Fibroblast of lung (primary cell): ENCODE measurements around the gene KLHL41.

Experiments used
- EZH2 ChIP-seq: IDR thresholded peaks from 2 replicates; pipeline ENCODE4 v1.5.1; 2012; ENCODE audit warnings: low read length, control low read depth, mild to moderate bottlenecking; ENCODE audit errors: missing control alignments
- TF ChIP-seq, protein P1 (sequence below), 2 donors: IDR thresholded peaks in 1 of 2; conservative IDR thresholded peaks in 1 of 2; 1 replicate in 1 of 2; 2 replicates in 1 of 2; pipeline ENCODE4 v1.5.1; 2011 to 2012; ENCODE audit warnings: low read length in 2 of 2, control low read depth in 1 of 2, inconsistent platforms in 1 of 2, low read depth in 1 of 2, mild to moderate bottlenecking in 1 of 2

DNA sequence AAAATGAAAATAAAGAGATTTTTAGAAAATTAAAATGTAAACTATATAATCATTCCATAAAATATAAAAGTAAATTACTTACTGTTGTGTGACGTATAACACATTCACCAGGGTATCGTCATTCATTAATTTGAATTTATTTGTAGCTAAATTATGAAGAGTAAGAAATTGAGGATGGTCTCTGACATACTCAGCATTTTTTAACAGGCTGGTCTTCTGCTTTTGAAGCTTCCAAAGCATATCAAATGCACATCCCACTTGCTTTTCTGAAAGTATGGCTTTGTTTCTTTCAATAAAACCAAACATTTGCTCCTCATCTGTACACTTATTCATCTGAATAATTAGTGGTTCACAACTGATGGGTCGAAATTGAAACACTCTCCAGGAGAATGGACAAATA lies 62.1 kb downstream of the KLHL41 start:
- TF ChIP-seq, protein P1, sequence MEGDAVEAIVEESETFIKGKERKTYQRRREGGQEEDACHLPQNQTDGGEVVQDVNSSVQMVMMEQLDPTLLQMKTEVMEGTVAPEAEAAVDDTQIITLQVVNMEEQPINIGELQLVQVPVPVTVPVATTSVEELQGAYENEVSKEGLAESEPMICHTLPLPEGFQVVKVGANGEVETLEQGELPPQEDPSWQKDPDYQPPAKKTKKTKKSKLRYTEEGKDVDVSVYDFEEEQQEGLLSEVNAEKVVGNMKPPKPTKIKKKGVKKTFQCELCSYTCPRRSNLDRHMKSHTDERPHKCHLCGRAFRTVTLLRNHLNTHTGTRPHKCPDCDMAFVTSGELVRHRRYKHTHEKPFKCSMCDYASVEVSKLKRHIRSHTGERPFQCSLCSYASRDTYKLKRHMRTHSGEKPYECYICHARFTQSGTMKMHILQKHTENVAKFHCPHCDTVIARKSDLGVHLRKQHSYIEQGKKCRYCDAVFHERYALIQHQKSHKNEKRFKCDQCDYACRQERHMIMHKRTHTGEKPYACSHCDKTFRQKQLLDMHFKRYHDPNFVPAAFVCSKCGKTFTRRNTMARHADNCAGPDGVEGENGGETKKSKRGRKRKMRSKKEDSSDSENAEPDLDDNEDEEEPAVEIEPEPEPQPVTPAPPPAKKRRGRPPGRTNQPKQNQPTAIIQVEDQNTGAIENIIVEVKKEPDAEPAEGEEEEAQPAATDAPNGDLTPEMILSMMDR (conservative IDR thresholded peaks at IDR 0.05 in 1 of 2, IDR thresholded peaks at IDR 0.05 in 1 of 2; ENCODE audit: low read depth in 1 of 2, low read length in 2 of 2) = no peak
- no peak for TF ChIP-seq EZH2
